Ascending aorta (tissue), 2 donors: Measurements from ENCODE around the gene ITGA8. TPM values are rescaled to one million over a fixed set of nuclear protein-coding genes. Genes with fewer than 3 reads are reported as not detected.

Source experiments
- DNase-seq, 2 donors: peaks; one replicate each; pipeline ENCODE4 v3.0.0-alpha.2; 2019; ENCODE audit warnings: low spot score in 2 of 2
- H3K27ac ChIP-seq, 2 donors: fragments of 200-600 bp; sonication (generic); one replicate each; pipeline ENCODE4 v1.5.1; 2016 to 2017; ENCODE audit warnings: mild to moderate bottlenecking in 1 of 2
- H3K27me3 ChIP-seq: fragments of 200-600 bp; sonication (generic); one replicate; pipeline ENCODE4 v1.5.1; 2017
- H3K36me3 ChIP-seq, 2 donors: fragments of 200-600 bp; sonication (generic); one replicate each; pipeline ENCODE4 v1.5.1; 2016
- H3K4me1 ChIP-seq, 2 donors: fragments of 200-600 bp; sonication (generic); one replicate each; pipeline ENCODE4 v1.5.1; 2016 to 2017; ENCODE audit warnings: mild to moderate bottlenecking in 1 of 2
- H3K4me3 ChIP-seq, 2 donors: fragments of 200-600 bp; sonication (generic); one replicate each; pipeline ENCODE4 v1.5.1; 2016 to 2017; ENCODE audit warnings: mild to moderate bottlenecking in 1 of 2
- H3K9me3 ChIP-seq, 2 donors: fragments of 200-600 bp; sonication (generic); one replicate each; pipeline ENCODE4 v1.5.1; 2016
- intact Hi-C: fragments of 100-400 bp; cut with DNase I; formaldehyde crosslinking; loops from one replicate; pipeline ENCODE4 v1.15.1; 2023
- total RNA-seq: library from RNA; depleted of rRNA; stranded (reverse); fragments of >200 nt; gene quantifications from one replicate; pipeline ENCODE4 v1.1.0, GENCODE V29; 2016
- TF ChIP-seq, protein P1 (sequence below), 3 experiments: fragments of 200-600 bp in 2 of 3; fragments of 450-650 bp in 1 of 3; sonication (generic) in 2 of 3; IDR thresholded peaks; one replicate each; pipeline ENCODE4 v1.5.1; 2016 to 2019; ENCODE audit warnings: antibody characterized with exemption in 3 of 3, mild to moderate bottlenecking in 1 of 3, moderate library complexity in 1 of 3

The ITGA8 gene
- total RNA-seq, 1 donor from 2014 or later = 231 TPM

DNA sequence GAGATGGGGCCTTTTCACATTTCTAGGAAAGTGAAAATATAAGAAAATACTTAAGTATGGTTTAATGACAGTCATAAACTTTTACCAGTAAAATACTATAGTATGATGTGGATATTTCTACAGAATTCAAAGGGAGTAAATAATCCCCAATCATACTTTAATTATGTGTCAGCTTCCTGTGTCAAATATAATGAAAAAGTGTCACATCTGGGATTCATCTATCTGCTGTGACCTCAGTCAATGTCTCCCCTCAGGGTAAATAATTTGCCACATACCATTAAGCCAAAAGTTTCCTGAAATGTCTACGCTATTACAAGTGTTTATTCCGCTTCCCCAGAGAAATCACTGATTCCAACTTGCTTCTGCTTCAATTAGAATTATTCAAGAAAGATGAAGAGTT, 110.5 kb downstream of the ITGA8 start:
- peaks cover 58 to 91% of the 10 kb centered on the region in 2 donors for H3K36me3 ChIP-seq
- H3K4me3 ChIP-seq = no peak overlapping the region
- TF ChIP-seq, protein P1, sequence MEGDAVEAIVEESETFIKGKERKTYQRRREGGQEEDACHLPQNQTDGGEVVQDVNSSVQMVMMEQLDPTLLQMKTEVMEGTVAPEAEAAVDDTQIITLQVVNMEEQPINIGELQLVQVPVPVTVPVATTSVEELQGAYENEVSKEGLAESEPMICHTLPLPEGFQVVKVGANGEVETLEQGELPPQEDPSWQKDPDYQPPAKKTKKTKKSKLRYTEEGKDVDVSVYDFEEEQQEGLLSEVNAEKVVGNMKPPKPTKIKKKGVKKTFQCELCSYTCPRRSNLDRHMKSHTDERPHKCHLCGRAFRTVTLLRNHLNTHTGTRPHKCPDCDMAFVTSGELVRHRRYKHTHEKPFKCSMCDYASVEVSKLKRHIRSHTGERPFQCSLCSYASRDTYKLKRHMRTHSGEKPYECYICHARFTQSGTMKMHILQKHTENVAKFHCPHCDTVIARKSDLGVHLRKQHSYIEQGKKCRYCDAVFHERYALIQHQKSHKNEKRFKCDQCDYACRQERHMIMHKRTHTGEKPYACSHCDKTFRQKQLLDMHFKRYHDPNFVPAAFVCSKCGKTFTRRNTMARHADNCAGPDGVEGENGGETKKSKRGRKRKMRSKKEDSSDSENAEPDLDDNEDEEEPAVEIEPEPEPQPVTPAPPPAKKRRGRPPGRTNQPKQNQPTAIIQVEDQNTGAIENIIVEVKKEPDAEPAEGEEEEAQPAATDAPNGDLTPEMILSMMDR (IDR thresholded peaks at IDR 0.05) = no peak
- H3K4me1 ChIP-seq = peaks cover 2 to 16% of the 10 kb centered on the region in 2 donors
- intact Hi-C loops = no loop called here
- H3K27me3 ChIP-seq = no peaks in the 10 kb centered on the region
- H3K9me3 ChIP-seq = no peaks in the 10 kb centered on the region
- peak overlapping the region; percentile 50 to 66 for H3K27ac ChIP-seq
- DNase-seq = no peak

DNA sequence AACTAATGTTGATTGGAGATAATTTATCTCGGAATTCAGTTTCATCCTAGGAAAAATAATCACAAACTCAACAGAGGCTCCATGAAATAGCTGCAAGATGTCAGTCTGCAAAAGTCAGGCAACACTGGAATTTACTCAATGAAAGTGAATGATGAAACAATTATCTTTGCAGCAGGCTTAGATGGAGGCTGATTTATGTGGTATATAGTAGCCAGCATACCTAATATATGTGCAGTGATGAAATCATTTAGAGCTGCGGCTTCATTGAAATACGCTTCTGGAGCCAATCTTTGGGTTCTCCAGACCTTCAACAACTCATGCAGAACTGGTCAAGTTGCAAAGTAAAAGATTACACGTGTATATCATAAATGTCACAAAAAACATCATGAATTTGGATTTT, 113.3 kb downstream of the ITGA8 start:
- Histone ChIP-seq H3K4me1 (peaks cover 0 to 8% of the 10 kb centered on the region in 2 donors), H3K27ac (peak overlapping the region in 1 of 2 donors; percentile 6), H3K4me3 (no peak overlapping the region), H3K27me3 (no peaks in the 10 kb centered on the region), H3K9me3 (no peaks in the 10 kb centered on the region), H3K36me3 (peaks cover 59 to 90% of the 10 kb centered on the region in 2 donors)
- no peak for DNase-seq
- intact Hi-C loops = no loop called here
- TF ChIP-seq, protein P1 (IDR thresholded peaks at IDR 0.05) = no peak

GRCh38 chr10:15605740-15606369, 113.9 kb downstream of the ITGA8 start:
- peak overlapping the region; percentile 23 to 28 for H3K27ac ChIP-seq
- intact Hi-C loops = no loop called here
- TF ChIP-seq, protein P1 (IDR thresholded peaks at IDR 0.05) = no peak
- no peaks in the 10 kb centered on the region for H3K9me3 ChIP-seq
- H3K4me1 ChIP-seq = peaks cover 0 to 8% of the 10 kb centered on the region in 2 donors
- H3K27me3 ChIP-seq = no peaks in the 10 kb centered on the region
- DNase-seq = no peak
- no peak overlapping the region for H3K4me3 ChIP-seq
- peaks cover 64 to 91% of the 10 kb centered on the region in 2 donors for H3K36me3 ChIP-seq

- TF ChIP-seq, protein P1 (IDR thresholded peaks at IDR 0.05) = no peak
- H3K27ac ChIP-seq = peak overlapping the region; percentile 51
- intact Hi-C loops = no loop called here
- H3K27me3 ChIP-seq = no peaks in the 10 kb centered on the region
- no peak overlapping the region for H3K4me3 ChIP-seq
- DNase-seq = no peak
- peaks cover 80 to 86% of the 10 kb centered on the region in 2 donors for H3K36me3 ChIP-seq
- no peaks in the 10 kb centered on the region for H3K9me3 ChIP-seq
- H3K4me1 ChIP-seq = peaks cover 6 to 17% of the 10 kb centered on the region in 2 donors
These were observed 116.2 kb downstream of the ITGA8 start for GRCh38 chr10:15603446-15604011.

DNA sequence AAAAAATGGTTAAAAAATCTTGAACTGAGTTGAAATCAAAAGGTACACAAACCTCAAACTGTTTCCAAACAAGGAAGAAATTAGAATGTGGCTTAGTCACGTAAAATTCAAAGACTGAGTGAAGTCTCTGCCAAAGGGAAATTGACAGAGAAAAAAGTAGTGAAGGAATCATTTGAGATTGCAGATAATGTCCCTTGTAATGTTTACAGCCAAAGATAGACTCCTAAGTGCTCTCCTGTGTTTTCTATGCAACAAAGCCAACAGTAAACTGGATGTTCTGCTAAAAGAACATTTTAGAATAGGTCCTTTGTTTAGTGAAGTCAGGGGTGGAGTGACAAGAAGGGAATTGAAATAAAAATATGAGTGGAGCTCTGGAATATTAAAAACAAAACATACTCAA, 117.9 kb downstream of the ITGA8 start:
- H3K4me3 ChIP-seq = no peak overlapping the region
- no peak for DNase-seq
- H3K27ac ChIP-seq = peak overlapping the region; percentile 46 to 70
- TF ChIP-seq, protein P1 (IDR thresholded peaks at IDR 0.05) = no peak
- peaks cover 81 to 82% of the 10 kb centered on the region in 2 donors for H3K36me3 ChIP-seq
- H3K27me3 ChIP-seq = no peaks in the 10 kb centered on the region
- peaks cover 6 to 17% of the 10 kb centered on the region in 2 donors for H3K4me1 ChIP-seq
- intact Hi-C loops = no loop called here
- H3K9me3 ChIP-seq = no peaks in the 10 kb centered on the region
